K562 (cell line): Measurements from ENCODE around the gene U2AF1L4. TPM values are rescaled to one million over a fixed set of nuclear protein-coding genes. Genes with fewer than 3 reads are reported as not detected.

Experiments
- ATAC-seq: fragments of 200-7000 bp; cut with Tn5 transposase; 3 replicates; pipeline ENCODE4 v1.9.1; 2020; ENCODE audit warnings: moderate library complexity
- BruUV-seq: library from RNA; stranded (reverse); fragments of 400-500 nt; replicated peaks from 2 replicates; lab custom pipeline; 2021; lab: Mats Ljungman, UMichigan
- CTCF ChIA-PET: fragments of 300-600 bp; formaldehyde crosslinking; extraction: SDS; loops from one replicate; lab custom pipeline; 2021; ENCODE audit warnings: low intra/inter-chr PET ratio; lab: Yijun Ruan, JAX
- POLR2A ChIA-PET: fragments of 300-600, 350-650 bp; sonication (Branson Sonifier 250); formaldehyde crosslinking; extraction: SDS; loops from one replicate; lab custom pipeline; 2021; ENCODE audit warnings: antibody characterized with exemption, inconsistent platforms; lab: Yijun Ruan, JAX
- DNase-seq, 4 experiments: peaks; one replicate each; pipeline versions ENCODE4 v3.0.0 to v3.0.0-alpha.2; 2011 to 2018; ENCODE audit warnings: low spot score in 3 of 4, mixed read lengths in 3 of 4; ENCODE audit errors: extremely low read depth in 1 of 4
- FAIRE-seq: peaks from 2 replicates; lab custom pipeline; 2011; peaks lifted over from hg19 to GRCh38; lab: Jason Lieb, UNC
- H2AFZ ChIP-seq: 2 replicates; pipeline ENCODE4 v1.6.0; 2011; ENCODE audit warnings: low read depth, low read length, control low read depth, inconsistent platforms
- H3K27ac ChIP-seq: fragments of 200-600 bp; 3 replicates; pipeline ENCODE4 v1.8.0; 2011; ENCODE audit warnings: low read depth, mild to moderate bottlenecking, control low read depth, inconsistent platforms, low read length, moderate library complexity, mixed read lengths; ENCODE audit errors: extremely low read depth
- H3K27me3 ChIP-seq, 2 experiments: fragments of 300-600 bp in 1 of 2; 2 replicates in 1 of 2; 3 replicates in 1 of 2; pipeline versions ENCODE4 v1.6.0 to v1.8.0; 2011; ENCODE audit warnings: inconsistent platforms in 2 of 2, low read length in 2 of 2, mild to moderate bottlenecking in 1 of 2, mixed read lengths in 1 of 2, moderate library complexity in 1 of 2; ENCODE audit not compliant: control insufficient read depth in 2 of 2, insufficient read depth in 2 of 2
- H3K36me3 ChIP-seq: fragments of 300-600 bp; 3 replicates; pipeline ENCODE4 v1.8.0; 2011; ENCODE audit warnings: mild to moderate bottlenecking, low read length, inconsistent platforms; ENCODE audit not compliant: control insufficient read depth, insufficient read depth
- H3K4me1 ChIP-seq, 2 experiments: fragments of 200-600 bp in 1 of 2; replicated peaks in 1 of 2; 2 replicates in 1 of 2; 3 replicates in 1 of 2; pipeline versions ENCODE4 v1.5.1 to v1.8.0; 2011; ENCODE audit warnings: inconsistent platforms in 2 of 2, low read length in 2 of 2, mild to moderate bottlenecking in 1 of 2, mixed read lengths in 1 of 2, moderate library complexity in 1 of 2; ENCODE audit not compliant: control insufficient read depth in 2 of 2, insufficient read depth in 2 of 2
- H3K4me2 ChIP-seq: 2 replicates; pipeline ENCODE4 v1.6.1; 2011; ENCODE audit warnings: low read length, control low read depth, inconsistent platforms, mixed read lengths; ENCODE audit not compliant: insufficient read depth
- H3K4me3 ChIP-seq: fragments of 200-600 bp; sonication (generic), shearing (Covaris generic); 2 replicates; pipeline ENCODE4 v1.5.1; 2016; ENCODE audit warnings: control low read depth, inconsistent platforms
- H3K79me2 ChIP-seq: fragments of 200-600 bp; 3 replicates; pipeline ENCODE4 v1.8.0; 2011; ENCODE audit warnings: low read length, inconsistent platforms; ENCODE audit not compliant: control insufficient read depth, insufficient read depth
- H3K9ac ChIP-seq, 2 experiments: 2 replicates each; pipeline versions ENCODE4 v1.6.0 to v1.6.1; 2011; ENCODE audit warnings: low read depth in 2 of 2, low read length in 2 of 2, control low read depth in 1 of 2, inconsistent platforms in 1 of 2, mild to moderate bottlenecking in 1 of 2, mixed read lengths in 1 of 2; ENCODE audit not compliant: insufficient read depth in 1 of 2
- H3K9me1 ChIP-seq: one replicate; pipeline ENCODE4 v1.6.0; 2011; ENCODE audit warnings: inconsistent platforms, mild to moderate bottlenecking, low read length, moderate library complexity; ENCODE audit not compliant: control insufficient read depth, insufficient read depth
- H3K9me3 ChIP-seq: replicated peaks from 2 replicates; pipeline ENCODE4 v1.5.1; 2011; ENCODE audit warnings: low read depth, low read length, inconsistent platforms; ENCODE audit not compliant: control insufficient read depth, insufficient read depth
- H4K20me1 ChIP-seq: replicated peaks from 2 replicates; pipeline ENCODE4 v1.6.1; 2011; ENCODE audit warnings: low read length, inconsistent platforms, mixed read lengths; ENCODE audit not compliant: control insufficient read depth, insufficient read depth
- MAFF ChIP-seq: IDR thresholded peaks from 2 replicates; pipeline ENCODE4 v1.6.1; 2012; ENCODE audit warnings: low read length, improper control_type of control experiment
- PHTF2 ChIP-seq: fragments of 250-450 bp; sonication (Bioruptor Pico); IDR thresholded peaks from 2 replicates; pipeline ENCODE4 v1.5.0; 2021; ENCODE audit warnings: mild to moderate bottlenecking
- PML ChIP-seq: IDR thresholded peaks from 2 replicates; pipeline ENCODE4 v1.6.1; 2012; ENCODE audit warnings: low read length, inconsistent platforms
- RFX1 ChIP-seq: fragments of 450-650 bp; IDR thresholded peaks from 2 replicates; pipeline ENCODE4 v1.6.1; 2016; ENCODE audit warnings: mild to moderate bottlenecking, moderate library complexity
- TCF3 ChIP-seq: sonication (generic); formaldehyde crosslinking; IDR thresholded peaks from 2 replicates; pipeline ENCODE4 v1.4.0; 2020; ENCODE audit warnings: mild to moderate bottlenecking, missing genetic modification reagents
- ZFP1 ChIP-seq: fragments of 450-650 bp; formaldehyde crosslinking; IDR thresholded peaks from 2 replicates; pipeline ENCODE4 v1.4.0; 2020; ENCODE audit warnings: mild to moderate bottlenecking, mixed read lengths
- WGBS: fragments of 100-300 bp; shearing (Covaris generic); methylation state at CpG from one replicate; pipeline ENCODE4 v1.1.6; 2016; ENCODE audit warnings: low coverage, mixed read lengths; ENCODE audit not compliant: insufficient coverage; ENCODE audit errors: missing lambda C conversion rate; 5-methylcytosine and 5-hydroxymethylcytosine counted together
- in situ Hi-C: fragments of 300-500 bp; cut with MboI; formaldehyde crosslinking; loops from 4 replicates; pipeline ENCODE4 v1.15.0; 2018; ENCODE audit warnings: inconsistent platforms, mixed read lengths
- intact Hi-C: fragments of 100-400 bp; cut with micrococcal nuclease; formaldehyde crosslinking; loops from 2 replicates; pipeline ENCODE4 v1.14.2; 2022
- polyA plus RNA-seq, 8 experiments: library from polyadenylated mRNA; depleted of rRNA in 4 of 8; stranded (reverse) in 5 of 8; unstranded in 3 of 8; fragments of >200 nt; fragmentation: Nextera tagmentation in 2 of 8; fragmentation: Illumina TruSeq in 1 of 8; extraction: Ambion mirVana in 2 of 8; extraction: Trizol in 1 of 8; gene quantifications; 2 replicates each; pipeline versions ENCODE4 v1.2.1 to v1.2.3, GENCODE V29; 2011 to 2014; ENCODE audit warnings: inconsistent platforms in 1 of 8, missing spikeins in 1 of 8
- total RNA-seq, 7 experiments: library from RNA; depleted of rRNA in 6 of 7; stranded (reverse); fragments of >200 nt in 6 of 7; fragmentation: Illumina TruSeq in 2 of 7; extraction: Trizol in 2 of 7; gene quantifications; 2 replicates each; pipeline versions ENCODE4 v1.2.1 to v1.2.3, GENCODE V29; 2011 to 2021; ENCODE audit warnings: low replicate concordance in 1 of 7
- TF ChIP-seq, protein P1 (sequence below), 2 experiments: fragments of 450-650 bp; IDR thresholded peaks; 2 replicates each; pipeline ENCODE4 v1.6.1; 2016; ENCODE audit warnings: mild to moderate bottlenecking in 2 of 2, borderline replicate concordance in 1 of 2, low read depth in 1 of 2, moderate library complexity in 1 of 2
- TF ChIP-seq, protein P2 (sequence below): fragments of 450-650 bp; IDR thresholded peaks from 2 replicates; pipeline ENCODE4 v1.6.1; 2016
- TF ChIP-seq, protein P3 (sequence below), 3 experiments: IDR thresholded peaks in 2 of 3; conservative IDR thresholded peaks in 1 of 3; 2 replicates each; pipeline ENCODE4 v1.5.1; 2011 to 2012; ENCODE audit warnings: low read length in 3 of 3, mild to moderate bottlenecking in 3 of 3, control low read depth in 2 of 3, improper control_type of control experiment in 1 of 3, inconsistent platforms in 1 of 3, low read depth in 1 of 3, mixed read lengths in 1 of 3, moderate library complexity in 1 of 3; ENCODE audit not compliant: insufficient read depth in 2 of 3
- TF ChIP-seq, protein P4 (sequence below): fragments of 450-650 bp; formaldehyde crosslinking; IDR thresholded peaks from 2 replicates; pipeline ENCODE4 v1.4.0; 2020; ENCODE audit warnings: mild to moderate bottlenecking, moderate library complexity

The U2AF1L4 gene
- total and polyA plus RNA-seq, 9 of the 15 experiments (the other 6 are each of a cell fraction or from before 2014, with no cell fraction given): 8.4 to 19.5 (median 12.6) TPM

DNA sequence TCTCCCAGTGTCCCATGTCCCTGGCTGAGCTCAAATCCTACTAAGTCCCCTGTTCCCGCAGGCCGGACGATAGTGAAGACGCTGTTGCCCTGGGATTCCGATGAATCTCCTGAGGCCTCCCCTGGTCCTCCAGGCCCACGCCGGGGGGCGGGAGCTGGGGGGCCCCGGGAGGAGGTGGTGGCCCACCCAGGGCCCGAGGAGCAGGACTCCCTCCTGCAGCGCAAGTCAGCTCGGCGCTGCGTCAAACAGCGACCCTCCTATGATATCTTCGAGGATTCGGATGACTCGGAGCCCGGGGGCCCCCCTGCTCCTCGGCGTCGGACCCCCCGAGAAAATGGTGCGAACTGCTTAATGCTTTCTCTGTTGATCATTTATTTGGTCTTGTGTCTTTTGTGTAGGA, 21.5 kb downstream of the U2AF1L4 start:
- no peak overlapping the region for H3K27ac ChIP-seq
- no TSS peak for BruUV-seq
- FAIRE-seq (no peak), DNase-seq (no peak), ATAC-seq (no peak)
- H3K36me3 ChIP-seq: peaks cover 89% of the 10 kb centered on the region; the same call in 2 of the 3 replicates
- H4K20me1 ChIP-seq: 0 out of 2 replicates have a peak, but pooled peaks cover 10% of the 10 kb centered on the region
- no peak overlapping the region for H3K4me2 ChIP-seq
- CTCF ChIA-PET: no interaction called here
- H3K9me1 ChIP-seq: no peaks in the 10 kb centered on the region
- in situ Hi-C loops (no loop called here), intact Hi-C loops (no loop called here)
- peaks cover 7 to 27% of the 10 kb centered on the region in 2 experiments for H3K4me1 ChIP-seq
- WGBS: over 99% methylated on average over 24 of the region's 24 CpGs
- no peak overlapping the region for H3K4me3 ChIP-seq
- H3K27me3 ChIP-seq: no peaks in the 10 kb centered on the region
- peaks cover 25% of the 10 kb centered on the region for H3K79me2 ChIP-seq
- POLR2A ChIA-PET: interaction anchor here (0.6 to 3.2 kb wide), 6 partner anchors 11 to 1355 kb away, joined by 3 to 19 read pairs (median 6); partner anchors contain the start of genes PSENEN, U2AF1L4 and ZNF420
- H3K9ac ChIP-seq: no peak overlapping the region
- no peak overlapping the region for H2AFZ ChIP-seq
- H3K9me3 ChIP-seq: no peaks in the 10 kb centered on the region
- TF ChIP-seq RFX1: no peak
- TF ChIP-seq, protein P1, sequence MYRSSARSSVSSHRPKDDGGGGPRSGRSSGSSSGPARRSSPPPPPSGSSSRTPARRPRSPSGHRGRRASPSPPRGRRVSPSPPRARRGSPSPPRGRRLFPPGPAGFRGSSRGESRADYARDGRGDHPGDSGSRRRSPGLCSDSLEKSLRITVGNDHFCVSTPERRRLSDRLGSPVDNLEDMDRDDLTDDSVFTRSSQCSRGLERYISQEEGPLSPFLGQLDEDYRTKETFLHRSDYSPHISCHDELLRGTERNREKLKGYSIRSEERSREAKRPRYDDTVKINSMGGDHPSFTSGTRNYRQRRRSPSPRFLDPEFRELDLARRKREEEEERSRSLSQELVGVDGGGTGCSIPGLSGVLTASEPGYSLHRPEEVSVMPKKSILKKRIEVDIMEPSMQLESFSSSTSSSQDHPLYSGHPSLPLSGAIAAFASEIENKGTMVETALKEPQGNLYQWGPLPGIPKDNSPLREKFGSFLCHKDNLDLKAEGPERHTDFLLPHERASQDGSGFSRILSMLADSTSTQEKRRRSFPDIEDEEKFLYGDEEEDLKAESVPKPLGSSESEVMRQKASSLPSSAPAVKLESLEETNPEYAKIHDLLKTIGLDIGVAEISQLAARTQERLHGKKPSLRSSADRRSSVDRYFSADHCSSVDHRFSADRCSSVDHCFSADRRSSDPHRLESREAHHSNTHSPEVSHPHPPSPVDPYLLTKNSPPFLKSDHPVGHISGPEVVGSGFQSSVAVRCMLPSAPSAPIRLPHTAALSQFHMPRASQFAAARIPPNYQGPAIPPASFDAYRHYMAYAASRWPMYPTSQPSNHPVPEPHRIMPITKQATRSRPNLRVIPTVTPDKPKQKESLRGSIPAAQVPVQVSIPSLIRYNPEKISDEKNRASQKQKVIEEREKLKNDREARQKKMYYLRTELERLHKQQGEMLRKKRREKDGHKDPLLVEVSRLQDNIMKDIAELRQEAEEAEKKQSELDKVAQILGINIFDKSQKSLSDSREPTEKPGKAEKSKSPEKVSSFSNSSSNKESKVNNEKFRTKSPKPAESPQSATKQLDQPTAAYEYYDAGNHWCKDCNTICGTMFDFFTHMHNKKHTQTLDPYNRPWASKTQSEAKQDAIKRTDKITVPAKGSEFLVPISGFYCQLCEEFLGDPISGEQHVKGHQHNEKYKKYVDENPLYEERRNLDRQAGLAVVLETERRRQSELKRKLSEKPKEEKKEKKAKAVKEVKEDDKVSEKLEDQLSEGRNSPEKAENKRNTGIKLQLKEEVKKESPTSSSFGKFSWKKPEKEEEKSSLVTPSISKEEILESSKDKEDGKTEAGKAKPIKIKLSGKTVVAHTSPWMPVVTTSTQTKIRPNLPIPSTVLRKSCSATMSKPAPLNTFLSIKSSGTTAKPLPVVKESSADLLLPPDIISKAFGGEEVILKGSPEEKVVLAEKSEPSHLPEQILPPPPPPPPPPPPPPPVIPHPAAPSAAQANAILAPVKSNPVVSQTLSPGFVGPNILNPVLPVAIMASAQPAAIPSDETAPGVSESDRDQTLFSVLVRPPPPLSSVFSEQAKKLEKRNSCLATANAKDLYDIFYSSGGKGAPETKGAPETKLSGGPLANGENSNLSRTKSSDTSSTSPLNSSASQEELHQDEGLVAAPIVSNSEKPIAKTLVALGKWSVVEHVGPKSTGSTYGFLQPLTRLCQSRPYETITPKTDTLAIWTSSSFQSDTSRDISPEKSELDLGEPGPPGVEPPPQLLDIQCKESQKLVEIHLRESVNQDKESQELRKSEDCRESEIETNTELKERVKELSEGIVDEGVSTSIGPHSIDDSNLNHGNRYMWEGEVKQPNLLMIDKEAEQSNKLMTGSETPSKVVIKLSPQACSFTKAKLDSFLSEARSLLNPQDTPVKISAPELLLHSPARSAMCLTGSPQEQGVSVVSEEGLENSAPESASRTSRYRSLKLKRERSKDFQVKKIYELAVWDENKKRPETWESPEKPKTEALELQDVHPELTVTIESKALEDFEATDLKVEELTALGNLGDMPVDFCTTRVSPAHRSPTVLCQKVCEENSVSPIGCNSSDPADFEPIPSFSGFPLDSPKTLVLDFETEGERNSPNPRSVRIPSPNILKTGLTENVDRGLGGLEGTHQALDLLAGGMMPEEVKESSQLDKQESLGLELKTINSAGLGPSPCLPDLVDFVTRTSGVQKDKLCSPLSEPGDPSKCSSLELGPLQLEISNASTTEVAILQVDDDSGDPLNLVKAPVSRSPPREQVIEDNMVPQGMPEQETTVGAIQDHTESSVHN (IDR thresholded peaks at IDR 0.05; ENCODE audit: borderline replicate concordance in 1 of 2, low read depth in 1 of 2): no peak
- no peak for TF ChIP-seq TCF3
- TF ChIP-seq PML: no peak
- no peak for TF ChIP-seq PHTF2 (CRISPR knock-in tag)
- TF ChIP-seq, protein P2, sequence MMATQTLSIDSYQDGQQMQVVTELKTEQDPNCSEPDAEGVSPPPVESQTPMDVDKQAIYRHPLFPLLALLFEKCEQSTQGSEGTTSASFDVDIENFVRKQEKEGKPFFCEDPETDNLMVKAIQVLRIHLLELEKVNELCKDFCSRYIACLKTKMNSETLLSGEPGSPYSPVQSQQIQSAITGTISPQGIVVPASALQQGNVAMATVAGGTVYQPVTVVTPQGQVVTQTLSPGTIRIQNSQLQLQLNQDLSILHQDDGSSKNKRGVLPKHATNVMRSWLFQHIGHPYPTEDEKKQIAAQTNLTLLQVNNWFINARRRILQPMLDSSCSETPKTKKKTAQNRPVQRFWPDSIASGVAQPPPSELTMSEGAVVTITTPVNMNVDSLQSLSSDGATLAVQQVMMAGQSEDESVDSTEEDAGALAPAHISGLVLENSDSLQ: no peak
- no peak for TF ChIP-seq ZFP1 (CRISPR knock-in tag)
- TF ChIP-seq, protein P3, sequence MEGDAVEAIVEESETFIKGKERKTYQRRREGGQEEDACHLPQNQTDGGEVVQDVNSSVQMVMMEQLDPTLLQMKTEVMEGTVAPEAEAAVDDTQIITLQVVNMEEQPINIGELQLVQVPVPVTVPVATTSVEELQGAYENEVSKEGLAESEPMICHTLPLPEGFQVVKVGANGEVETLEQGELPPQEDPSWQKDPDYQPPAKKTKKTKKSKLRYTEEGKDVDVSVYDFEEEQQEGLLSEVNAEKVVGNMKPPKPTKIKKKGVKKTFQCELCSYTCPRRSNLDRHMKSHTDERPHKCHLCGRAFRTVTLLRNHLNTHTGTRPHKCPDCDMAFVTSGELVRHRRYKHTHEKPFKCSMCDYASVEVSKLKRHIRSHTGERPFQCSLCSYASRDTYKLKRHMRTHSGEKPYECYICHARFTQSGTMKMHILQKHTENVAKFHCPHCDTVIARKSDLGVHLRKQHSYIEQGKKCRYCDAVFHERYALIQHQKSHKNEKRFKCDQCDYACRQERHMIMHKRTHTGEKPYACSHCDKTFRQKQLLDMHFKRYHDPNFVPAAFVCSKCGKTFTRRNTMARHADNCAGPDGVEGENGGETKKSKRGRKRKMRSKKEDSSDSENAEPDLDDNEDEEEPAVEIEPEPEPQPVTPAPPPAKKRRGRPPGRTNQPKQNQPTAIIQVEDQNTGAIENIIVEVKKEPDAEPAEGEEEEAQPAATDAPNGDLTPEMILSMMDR (IDR thresholded peaks at IDR 0.05 in 2 of 3, conservative IDR thresholded peaks at IDR 0.05 in 1 of 3; ENCODE audit: insufficient read depth in 2 of 3, low read depth in 1 of 3, low read length in 3 of 3): no peak
- TF ChIP-seq MAFF: no peak
- TF ChIP-seq, protein P4, sequence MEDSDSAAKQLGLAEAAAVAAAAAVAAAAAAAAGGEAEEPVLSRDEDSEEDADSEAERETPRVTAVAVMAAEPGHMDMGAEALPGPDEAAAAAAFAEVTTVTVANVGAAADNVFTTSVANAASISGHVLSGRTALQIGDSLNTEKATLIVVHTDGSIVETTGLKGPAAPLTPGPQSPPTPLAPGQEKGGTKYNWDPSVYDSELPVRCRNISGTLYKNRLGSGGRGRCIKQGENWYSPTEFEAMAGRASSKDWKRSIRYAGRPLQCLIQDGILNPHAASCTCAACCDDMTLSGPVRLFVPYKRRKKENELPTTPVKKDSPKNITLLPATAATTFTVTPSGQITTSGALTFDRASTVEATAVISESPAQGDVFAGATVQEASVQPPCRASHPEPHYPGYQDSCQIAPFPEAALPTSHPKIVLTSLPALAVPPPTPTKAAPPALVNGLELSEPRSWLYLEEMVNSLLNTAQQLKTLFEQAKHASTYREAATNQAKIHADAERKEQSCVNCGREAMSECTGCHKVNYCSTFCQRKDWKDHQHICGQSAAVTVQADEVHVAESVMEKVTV: no peak
